Measurements from ENCODE around the gene ISYNA1. TPM values are rescaled to one million over a fixed set of nuclear protein-coding genes. Genes with fewer than 3 reads are reported as not detected.

Gene ISYNA1
- total and polyA plus RNA-seq, 2 of the 4 experiments (the other 2 are of a cell fraction) = 3.4 to 24.7 TPM

DNA sequence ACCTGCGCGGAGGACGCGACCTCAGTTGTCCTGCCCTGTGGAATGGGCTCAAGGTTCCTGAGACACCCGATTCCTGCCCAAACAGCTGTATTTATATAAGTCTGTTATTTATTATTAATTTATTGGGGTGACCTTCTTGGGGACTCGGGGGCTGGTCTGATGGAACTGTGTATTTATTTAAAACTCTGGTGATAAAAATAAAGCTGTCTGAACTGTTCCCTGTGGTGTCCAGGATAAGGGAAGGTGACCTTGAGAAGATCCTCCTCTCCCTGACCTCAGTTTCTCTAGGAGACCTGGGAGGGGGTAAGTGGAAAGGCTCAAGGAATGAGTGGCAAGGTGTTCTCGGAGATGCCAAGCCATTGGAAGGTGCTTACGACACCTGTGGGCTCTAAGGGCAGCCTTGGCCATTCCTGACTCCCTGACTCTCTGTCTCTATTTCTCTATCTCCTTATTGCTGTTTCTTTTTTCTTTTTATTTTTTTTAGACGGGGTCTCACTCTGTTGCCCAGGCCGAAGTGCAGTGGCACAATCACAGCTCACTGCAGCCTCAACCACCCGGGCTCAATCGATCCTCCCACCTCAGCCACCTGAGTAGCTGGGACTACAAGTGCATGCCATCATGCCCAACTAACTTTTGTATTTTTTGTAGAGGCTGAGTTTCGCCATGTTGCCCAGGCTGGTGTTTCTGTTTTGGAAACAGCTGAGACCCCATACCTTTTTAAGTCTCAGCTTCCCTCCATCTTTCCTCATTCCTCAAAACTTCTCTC is 48.8 kb downstream of the ISYNA1 start (continued):
- TF ChIP-seq, protein P1, sequence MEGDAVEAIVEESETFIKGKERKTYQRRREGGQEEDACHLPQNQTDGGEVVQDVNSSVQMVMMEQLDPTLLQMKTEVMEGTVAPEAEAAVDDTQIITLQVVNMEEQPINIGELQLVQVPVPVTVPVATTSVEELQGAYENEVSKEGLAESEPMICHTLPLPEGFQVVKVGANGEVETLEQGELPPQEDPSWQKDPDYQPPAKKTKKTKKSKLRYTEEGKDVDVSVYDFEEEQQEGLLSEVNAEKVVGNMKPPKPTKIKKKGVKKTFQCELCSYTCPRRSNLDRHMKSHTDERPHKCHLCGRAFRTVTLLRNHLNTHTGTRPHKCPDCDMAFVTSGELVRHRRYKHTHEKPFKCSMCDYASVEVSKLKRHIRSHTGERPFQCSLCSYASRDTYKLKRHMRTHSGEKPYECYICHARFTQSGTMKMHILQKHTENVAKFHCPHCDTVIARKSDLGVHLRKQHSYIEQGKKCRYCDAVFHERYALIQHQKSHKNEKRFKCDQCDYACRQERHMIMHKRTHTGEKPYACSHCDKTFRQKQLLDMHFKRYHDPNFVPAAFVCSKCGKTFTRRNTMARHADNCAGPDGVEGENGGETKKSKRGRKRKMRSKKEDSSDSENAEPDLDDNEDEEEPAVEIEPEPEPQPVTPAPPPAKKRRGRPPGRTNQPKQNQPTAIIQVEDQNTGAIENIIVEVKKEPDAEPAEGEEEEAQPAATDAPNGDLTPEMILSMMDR (conservative IDR thresholded peaks at IDR 0.05; ENCODE audit: low read depth, low read length) = no peak
- TF ChIP-seq NFE2L2 (IDR thresholded peaks at IDR 0.05; ENCODE audit: low read depth, low read length) = no peak
